ENCODE measurements around the gene PRKD3.

The PRKD3 gene

GRCh38 chr2:37343537-37344434 lies 19.2 kb upstream of the PRKD3 start:
- DNase-seq (ENCODE audit: low read depth, low spot score) = no peak

- DNase-seq (ENCODE audit: low read depth, low spot score) = no peak
Observed at GRCh38 chr2:37342591-37343220, 18.1 kb upstream of the PRKD3 start.

- DNase-seq (ENCODE audit: low read depth, low spot score) = no peak
Observed at GRCh38 chr2:37340637-37341036, 16.0 kb upstream of the PRKD3 start.

GRCh38 chr2:37338933-37339332 lies 14.3 kb upstream of the PRKD3 start:
- no peak for DNase-seq (ENCODE audit: low read depth, low spot score)

DNA sequence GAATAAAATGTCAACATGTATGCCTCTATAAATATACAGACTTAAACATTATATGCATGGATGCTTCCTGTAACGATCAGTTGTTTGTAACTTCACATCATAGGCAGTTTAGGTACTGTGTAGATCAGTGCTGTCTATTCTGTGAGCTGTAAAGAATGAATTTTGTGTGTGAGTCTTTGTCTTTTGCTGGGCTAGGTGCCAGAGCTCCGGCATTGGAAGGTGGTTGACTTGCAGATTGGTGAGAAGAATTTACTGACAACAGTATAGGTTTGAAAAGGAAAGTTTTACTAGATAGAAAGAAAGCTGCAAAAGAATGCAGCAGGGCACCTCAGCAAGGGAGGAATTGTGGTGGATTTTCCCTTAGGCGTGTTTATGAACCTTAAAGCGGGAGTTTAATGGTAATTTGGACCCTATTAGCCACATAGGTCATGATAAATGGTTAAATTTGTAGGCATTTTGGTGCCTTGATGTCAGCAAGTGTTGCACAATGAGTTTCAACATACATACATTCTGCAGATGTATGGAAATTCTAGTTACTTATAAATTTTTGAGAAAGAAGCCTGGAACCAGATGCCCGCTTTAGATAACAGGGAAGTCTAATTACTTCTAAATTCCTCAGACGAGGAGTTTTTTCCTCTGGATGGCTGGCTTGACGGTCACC lies 13.1 kb upstream of the PRKD3 start:
- no peak for DNase-seq (ENCODE audit: low read depth, low spot score)

DNA sequence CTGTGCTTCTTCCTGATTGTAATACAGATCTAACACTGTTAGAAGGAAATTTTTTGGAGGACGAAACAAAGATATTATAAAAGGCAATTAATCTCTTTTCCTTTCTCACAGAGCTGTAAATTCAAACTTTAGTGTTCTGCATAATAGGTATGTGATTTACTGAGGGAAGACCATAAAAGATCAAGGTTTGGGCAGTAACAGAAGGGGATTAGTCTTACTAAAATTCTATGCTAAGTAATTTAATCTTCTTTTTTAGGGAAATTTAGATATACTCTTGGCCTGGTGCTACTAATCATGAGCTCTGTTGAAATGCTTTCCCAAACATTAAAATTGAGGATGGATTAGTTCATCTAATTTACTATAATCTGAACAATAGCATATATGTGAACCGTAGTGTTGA lies 11.0 kb upstream of the PRKD3 start:
- DNase-seq (ENCODE audit: low read depth, low spot score) = no peak

DNA sequence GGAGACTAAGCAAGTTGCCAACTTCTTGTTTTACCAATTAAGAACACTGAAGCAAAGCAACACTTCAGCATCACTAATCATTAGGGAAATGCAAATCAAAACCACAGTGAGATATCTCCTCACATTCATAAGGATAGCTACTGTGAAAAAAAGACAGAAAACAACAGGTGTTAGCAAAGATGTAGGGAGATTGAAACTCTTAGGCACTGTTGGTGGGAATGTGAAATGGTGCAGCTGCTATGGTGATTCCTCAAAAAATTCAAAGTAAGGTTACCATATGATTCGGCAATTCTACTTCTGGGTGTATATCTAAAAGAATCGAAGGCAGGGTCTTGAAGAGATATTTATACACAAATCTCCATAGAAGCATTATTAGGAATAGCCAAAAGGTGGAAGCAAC lies 8.6 kb upstream of the PRKD3 start:
- DNase-seq (ENCODE audit: low read depth, low spot score) = no peak

GRCh38 chr2:37332560-37332959 lies 7.9 kb upstream of the PRKD3 start:
- DNase-seq (ENCODE audit: low read depth, low spot score) = no peak

GRCh38 chr2:37330681-37331080 lies 6.0 kb upstream of the PRKD3 start:
- DNase-seq (ENCODE audit: low read depth, low spot score) = no peak

DNA sequence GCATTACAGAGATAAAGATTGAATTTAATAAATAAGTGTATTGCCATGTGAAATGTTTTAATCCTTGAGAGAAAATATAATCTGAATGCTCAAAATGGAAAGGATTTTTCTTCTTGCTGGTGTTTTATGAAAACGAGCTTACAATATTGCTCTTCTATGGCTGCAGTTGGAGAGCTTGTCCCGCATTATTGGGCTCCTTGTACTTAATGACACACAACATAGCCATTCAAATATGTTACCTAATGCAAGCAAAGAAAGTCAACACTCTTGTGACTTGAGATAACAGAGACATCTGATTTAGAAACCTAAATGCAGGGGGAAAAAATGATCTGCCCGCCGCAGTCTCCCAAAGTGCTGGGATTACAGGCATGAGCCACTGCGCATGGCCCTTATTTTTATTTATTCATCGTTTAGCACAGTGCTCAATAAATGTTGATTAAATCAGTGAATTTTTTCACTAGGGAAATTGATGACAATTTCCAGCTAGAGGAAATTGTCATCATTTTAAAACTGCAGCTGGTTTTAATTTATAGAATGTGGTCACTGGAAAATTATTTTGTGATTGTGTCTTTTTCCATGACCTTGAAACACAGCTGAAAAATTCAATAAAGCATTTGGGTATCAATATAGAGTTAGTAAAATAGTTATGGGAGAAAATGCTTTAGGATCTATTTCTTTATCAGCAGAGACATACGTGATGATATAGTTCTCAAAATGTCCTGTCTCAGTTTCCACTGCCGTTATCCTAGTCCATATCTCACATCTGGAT lies 2.4 kb upstream of the PRKD3 start:
- DNase-seq (ENCODE audit: low read depth, low spot score) = no peak

DNA sequence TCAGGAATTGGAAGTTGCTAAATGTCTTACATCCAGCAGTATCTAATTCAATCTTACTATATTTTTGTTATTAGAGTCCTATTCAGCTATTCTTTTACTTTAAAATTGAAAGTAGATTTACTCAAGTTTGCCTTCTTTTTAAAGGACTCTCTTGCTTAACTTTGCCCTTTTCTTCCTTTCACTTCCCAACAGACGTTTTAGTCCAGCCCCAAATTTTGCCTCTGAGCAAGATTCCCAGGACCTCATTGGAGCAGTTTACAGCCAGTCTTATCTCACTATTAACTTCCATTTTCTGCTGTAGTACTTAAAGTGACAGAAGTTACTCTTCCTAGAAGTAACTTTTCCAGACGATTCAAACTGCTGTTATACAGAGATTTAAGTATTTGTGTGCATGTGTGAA lies 1.7 kb upstream of the PRKD3 start:
- no peak for DNase-seq (ENCODE audit: low read depth, low spot score)

- DNase-seq (ENCODE audit: low read depth, low spot score) = no peak
Observed at GRCh38 chr2:37325625-37326071, 1.0 kb upstream of the PRKD3 start.

DNA sequence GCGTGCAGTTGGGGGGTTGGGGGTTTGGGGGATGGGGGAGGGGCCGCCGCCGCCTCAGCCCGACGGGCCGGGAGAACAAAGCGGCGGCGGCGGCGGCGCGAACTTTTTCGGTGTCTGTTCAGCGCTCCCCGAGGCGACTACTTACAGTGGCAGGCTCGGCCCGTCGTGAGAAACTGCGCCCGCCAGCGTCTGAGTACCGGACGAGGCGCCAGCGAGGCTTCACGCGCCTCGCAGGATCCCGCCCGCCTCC lies 172 bp downstream of the PRKD3 start:
- DNase-seq (ENCODE audit: low read depth, low spot score) = no peak

- no peak for DNase-seq (ENCODE audit: low read depth, low spot score)
Observed at GRCh38 chr2:37323781-37324535, 675 bp downstream of the PRKD3 start.

GRCh38 chr2:37323176-37323780 lies 1.4 kb downstream of the PRKD3 start:
- no peak for DNase-seq (ENCODE audit: low read depth, low spot score)

- no peak for DNase-seq (ENCODE audit: low read depth, low spot score)
Observed at GRCh38 chr2:37322368-37322767, 2.3 kb downstream of the PRKD3 start.

- no peak for DNase-seq (ENCODE audit: low read depth, low spot score)
Observed at GRCh38 chr2:37321029-37321682, 3.5 kb downstream of the PRKD3 start.

- DNase-seq (ENCODE audit: low read depth, low spot score) = no peak
Observed at GRCh38 chr2:37319754-37320609, 4.7 kb downstream of the PRKD3 start.

GRCh38 chr2:37318401-37318800 lies 6.2 kb downstream of the PRKD3 start:
- no peak for DNase-seq (ENCODE audit: low read depth, low spot score)

DNA sequence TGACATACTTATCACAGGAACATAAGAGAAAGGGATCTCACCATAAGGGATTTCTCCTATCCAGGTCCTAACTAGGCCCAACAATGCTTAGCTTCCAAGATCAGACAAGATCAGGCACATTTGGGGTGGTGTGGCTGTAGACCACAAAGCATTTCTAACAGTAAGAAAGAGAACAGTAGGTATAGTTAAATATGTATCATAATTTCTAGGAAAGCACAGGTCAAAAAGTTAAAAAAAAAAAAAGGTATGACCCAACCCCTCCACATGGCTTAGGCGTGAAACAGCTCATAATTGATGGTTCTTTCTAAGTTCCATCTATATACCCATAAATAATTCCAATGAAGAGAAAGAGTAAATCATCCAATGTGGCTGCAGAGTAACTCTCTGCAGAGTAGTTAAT lies 6.9 kb downstream of the PRKD3 start:
- DNase-seq (ENCODE audit: low read depth, low spot score) = no peak
